ENCODE data around the gene KIF20B.
"Not testable (repeated sequence)": the region's sequence is repeated elsewhere in the genome, so short reads cannot be mapped to it uniquely, and the experiment has no call there.

Gene KIF20B

GRCh38 chr10:89789188-89789877 is 87.9 kb downstream of the KIF20B start:
- DNase-seq = no peak

GRCh38 chr10:89792187-89792586 is 90.8 kb downstream of the KIF20B start:
- DNase-seq = no peak

GRCh38 chr10:89793649-89794254 is 92.4 kb downstream of the KIF20B start:
- DNase-seq = no peak

GRCh38 chr10:89795840-89796239 is 94.5 kb downstream of the KIF20B start:
- DNase-seq = no peak

GRCh38 chr10:89798092-89798491 is 96.7 kb downstream of the KIF20B start:
- no peak for DNase-seq

GRCh38 chr10:89799573-89799972 is 98.2 kb downstream of the KIF20B start:
- DNase-seq = no peak

GRCh38 chr10:89805599-89806013 is 104.2 kb downstream of the KIF20B start:
- no peak for DNase-seq

- DNase-seq = no peak
Measured at GRCh38 chr10:89808842-89809241, 107.5 kb downstream of the KIF20B start.

GRCh38 chr10:89809766-89810165 is 108.4 kb downstream of the KIF20B start:
- no peak for DNase-seq

GRCh38 chr10:89810908-89811525 is 109.6 kb downstream of the KIF20B start:
- DNase-seq = no peak

GRCh38 chr10:89813546-89813945 is 112.2 kb downstream of the KIF20B start:
- no peak for DNase-seq

GRCh38 chr10:89814278-89814677 is 112.9 kb downstream of the KIF20B start:
- DNase-seq = no peak

- DNase-seq = no peak
Measured at GRCh38 chr10:89815049-89815853, 113.9 kb downstream of the KIF20B start.

GRCh38 chr10:89819008-89819407 is 117.6 kb downstream of the KIF20B start:
- not testable (repeated sequence) for DNase-seq
